NCI-H187 treated with DMSO at 0.1 percent for 48 hours (cell line): ENCODE measurements around the gene MID2.
"Not testable (repeated sequence)": the region's sequence is repeated elsewhere in the genome, so short reads cannot be mapped to it uniquely, and the experiment has no call there.

ENCODE experiments used
- DNase-seq: peaks from one replicate; lab custom pipeline; 2025; lab: John Stamatoyannopoulos, UW

Gene MID2

GRCh38 chrX:107825698-107826237 lies at the start of gene MID2:
Gene MID2, plus strand, starts transcription at chrX:107825866. Its CDS starts 561 bp downstream, at chrX:107826427.
- DNase-seq, result no peak

- peak; percentile 34 for DNase-seq
Observed at GRCh38 chrX:107776649-107777535, 48.8 kb upstream of the MID2 start.

- DNase-seq, result no peak
Observed at GRCh38 chrX:107777536-107777832, 48.2 kb upstream of the MID2 start, which contains the start of gene NCBP2L. Gene NCBP2L, plus strand, starts transcription at chrX:107777733. Its CDS starts 16,488 bp downstream, at chrX:107794221.

GRCh38 chrX:107780525-107780924 lies 45.1 kb upstream of the MID2 start:
- DNase-seq, result no peak

GRCh38 chrX:107787827-107788226 lies 37.8 kb upstream of the MID2 start:
- no peak for DNase-seq

GRCh38 chrX:107804427-107804826 lies 21.2 kb upstream of the MID2 start:
- DNase-seq, result no peak

GRCh38 chrX:107805179-107805578 lies 20.5 kb upstream of the MID2 start:
- DNase-seq, result no peak

- not testable (repeated sequence) for DNase-seq
Observed at GRCh38 chrX:107810053-107810452, 15.6 kb upstream of the MID2 start.

GRCh38 chrX:107818900-107819521 lies 6.7 kb upstream of the MID2 start:
- no peak for DNase-seq

- DNase-seq, result no peak
Observed at GRCh38 chrX:107823042-107823441, 2.6 kb upstream of the MID2 start.

GRCh38 chrX:107823456-107823855 lies 2.2 kb upstream of the MID2 start:
- no peak for DNase-seq

GRCh38 chrX:107826238-107827029 lies 768 bp downstream of the MID2 start:
- no peak for DNase-seq

- no peak for DNase-seq
Observed at GRCh38 chrX:107827030-107827831, 1.6 kb downstream of the MID2 start.

- DNase-seq, result no peak
Observed at GRCh38 chrX:107827852-107828251, 2.2 kb downstream of the MID2 start.

GRCh38 chrX:107829878-107830277 lies 4.2 kb downstream of the MID2 start:
- no peak for DNase-seq

GRCh38 chrX:107831071-107831730 lies 5.5 kb downstream of the MID2 start:
- no peak for DNase-seq

GRCh38 chrX:107834275-107835201 lies 8.9 kb downstream of the MID2 start:
- DNase-seq, result no peak

GRCh38 chrX:107836958-107837357 lies 11.3 kb downstream of the MID2 start:
- DNase-seq, result no peak

- DNase-seq, result no peak
Observed at GRCh38 chrX:107840971-107841370, 15.3 kb downstream of the MID2 start.
